Activated T-helper 1 cell treated with anti-CD3 and anti-CD28 coated beads, Interleukin-2, amount 50 U/mL, for 16 hours (primary cell): Measurements from ENCODE around the gene IPO9.
"Not testable (repeated sequence)": the region's sequence is repeated elsewhere in the genome, so short reads cannot be mapped to it uniquely, and the experiment has no call there.

Source experiments
- DNase-seq, 2 donors: peaks; one replicate each; pipeline ENCODE4 v3.0.0-alpha.2; 2020; ENCODE audit warnings: low read depth in 1 of 2, low spot score in 1 of 2

Gene IPO9

DNA sequence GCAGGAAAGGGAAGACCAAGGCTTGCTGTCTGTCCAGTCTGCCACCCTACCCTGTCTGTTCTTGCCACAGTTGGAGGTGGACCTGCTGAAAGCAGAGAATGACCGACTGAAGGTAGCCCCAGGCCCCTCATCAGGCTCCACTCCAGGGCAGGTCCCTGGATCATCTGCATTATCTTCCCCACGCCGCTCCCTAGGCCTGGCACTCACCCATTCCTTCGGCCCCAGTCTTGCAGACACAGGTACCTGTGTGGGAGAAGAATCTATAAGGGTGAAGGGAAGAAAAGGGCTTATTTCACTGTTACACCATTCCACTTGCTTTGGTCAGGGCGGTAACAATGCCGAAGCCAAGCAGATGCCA, 20.3 kb upstream of the IPO9 start:
- no peak for DNase-seq

GRCh38 chr1:201809876-201810275, 19.1 kb upstream of the IPO9 start:
- DNase-seq: no peak

DNA sequence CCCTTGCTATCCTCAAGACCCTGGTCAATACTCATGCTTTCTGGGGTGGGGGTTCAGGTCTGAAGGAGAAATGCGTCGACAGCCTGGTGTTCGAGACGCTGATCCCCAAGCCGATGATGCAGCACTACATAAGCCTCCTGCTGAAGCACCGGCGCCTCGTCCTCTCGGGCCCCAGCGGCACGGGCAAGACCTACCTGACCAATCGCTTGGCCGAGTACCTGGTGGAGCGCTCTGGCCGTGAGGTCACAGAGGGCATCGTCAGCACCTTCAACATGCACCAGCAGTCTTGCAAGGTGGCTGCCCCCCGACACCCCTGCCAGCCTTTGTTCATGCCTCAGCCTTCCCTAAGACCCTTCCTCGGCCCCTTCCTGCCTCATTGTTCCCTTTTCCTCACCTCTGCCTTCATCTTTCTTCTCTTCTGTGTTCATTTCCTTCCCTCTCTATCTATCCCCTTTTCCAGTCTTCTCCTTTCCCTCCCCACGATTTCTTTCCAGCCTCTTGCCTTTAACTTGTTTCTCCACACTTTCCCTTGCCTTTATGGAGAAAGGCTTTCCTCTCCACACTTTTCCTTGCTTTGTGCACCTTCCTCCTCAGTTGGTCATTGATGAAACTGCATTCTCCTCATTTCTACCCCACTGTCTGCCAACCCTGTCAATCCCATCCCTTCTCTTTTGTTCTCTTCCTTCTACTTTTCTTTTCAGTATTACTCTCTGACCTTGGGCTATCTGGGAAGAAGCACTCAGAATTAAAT, 18.3 kb upstream of the IPO9 start:
- DNase-seq: no peak

- no peak for DNase-seq
Measured at GRCh38 chr1:201813226-201813625, 15.7 kb upstream of the IPO9 start.

DNA sequence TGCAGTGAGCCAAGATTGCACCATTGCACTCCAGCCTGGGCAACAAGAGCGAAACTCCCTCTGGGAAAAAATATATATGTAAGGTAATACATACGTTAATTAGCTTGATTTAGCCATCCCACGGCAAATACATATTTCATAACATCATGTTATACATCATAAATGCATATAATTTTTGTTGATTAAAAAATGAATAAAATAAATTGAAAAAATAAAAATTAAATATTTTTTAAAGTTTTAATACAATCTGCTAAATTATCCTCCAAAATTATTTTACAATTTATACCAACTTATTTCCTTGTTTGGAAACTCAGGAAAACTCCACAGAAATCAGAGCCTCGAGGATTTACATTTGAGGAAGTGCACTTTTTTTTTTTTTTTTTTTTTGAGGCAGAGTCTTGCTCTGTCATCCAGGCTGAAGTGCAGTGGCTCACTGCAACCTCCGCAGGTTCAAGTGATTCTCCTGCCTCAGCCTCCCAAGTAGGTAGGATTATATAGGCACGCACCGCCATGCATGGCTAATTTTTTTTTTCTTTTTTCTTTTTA, 12.6 kb upstream of the IPO9 start:
- no peak for DNase-seq

DNA sequence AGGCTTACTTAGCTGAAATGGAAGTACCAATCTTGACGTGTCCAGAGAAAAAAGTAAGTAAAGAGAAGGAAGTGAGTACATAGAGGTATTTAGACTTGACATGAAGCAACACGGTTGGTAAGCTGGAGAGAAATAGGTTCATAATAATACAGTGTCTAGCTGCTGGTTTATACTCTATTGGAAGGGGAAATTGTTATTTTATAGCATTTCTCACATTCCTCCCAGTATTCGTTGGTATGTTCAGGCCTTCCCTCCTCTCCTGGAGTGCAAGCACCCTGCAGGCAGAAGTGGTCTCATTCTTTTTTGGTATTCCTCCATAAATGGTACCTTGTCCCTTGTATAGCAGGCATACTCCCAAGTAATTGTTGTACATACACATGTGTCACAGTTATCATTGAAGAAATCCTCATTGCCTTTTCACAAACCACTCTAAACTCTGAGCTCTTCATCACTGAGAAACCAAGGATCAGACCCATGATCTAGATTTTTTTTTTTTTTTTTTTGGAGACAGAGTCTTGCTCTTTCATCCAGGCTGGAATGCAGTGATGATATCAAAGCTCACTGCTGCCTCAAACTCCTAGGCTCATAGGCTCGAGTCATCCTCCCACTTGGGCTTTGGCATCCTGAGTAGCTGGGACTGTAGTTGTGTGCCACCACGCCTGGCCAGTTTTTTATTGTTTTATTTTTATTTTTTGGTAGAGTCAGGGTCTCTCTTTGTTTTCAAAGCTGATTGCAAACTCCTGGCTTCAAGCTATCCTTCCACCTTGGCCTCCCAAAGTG, 9.8 kb upstream of the IPO9 start:
- DNase-seq: no peak

DNA sequence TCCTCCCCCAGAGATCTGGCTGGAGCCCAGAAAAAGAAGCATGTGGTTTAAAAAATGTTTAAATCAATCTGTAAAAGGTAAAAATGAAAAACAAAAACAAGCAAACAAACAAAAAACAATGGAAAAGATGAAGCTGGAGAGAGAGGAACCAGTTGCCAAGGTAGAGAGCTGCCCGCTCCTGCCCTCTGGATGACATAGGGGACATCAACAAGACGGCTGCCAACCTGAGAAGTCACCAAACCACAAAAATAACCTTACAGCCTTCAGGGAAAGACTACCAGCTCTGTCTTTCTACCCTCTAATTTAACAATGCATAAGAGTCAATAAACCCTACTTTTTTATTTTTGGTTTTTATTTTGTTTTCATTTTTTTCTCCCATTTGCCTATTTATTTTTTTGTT, 8.5 kb upstream of the IPO9 start:
- no peak for DNase-seq

DNA sequence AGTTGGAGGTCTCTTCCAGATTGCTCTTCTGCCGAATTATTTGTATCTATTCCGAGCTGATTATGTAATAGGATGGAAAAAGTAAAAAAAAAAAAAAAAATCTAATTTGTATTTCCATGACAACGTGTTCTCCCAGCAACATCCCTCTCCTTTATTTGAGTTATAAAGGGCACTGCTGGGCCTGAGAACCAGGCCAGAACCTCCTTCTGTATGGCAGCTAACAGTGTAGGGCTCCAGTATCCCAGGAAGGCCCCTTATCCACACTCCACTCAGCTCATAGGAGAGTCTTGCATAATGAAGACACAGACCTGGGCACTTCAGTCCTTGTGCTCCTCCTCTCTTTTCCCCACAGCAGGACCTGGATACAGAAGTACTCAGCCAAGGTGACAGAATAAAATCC, 3.7 kb upstream of the IPO9 start:
- no peak for DNase-seq

DNA sequence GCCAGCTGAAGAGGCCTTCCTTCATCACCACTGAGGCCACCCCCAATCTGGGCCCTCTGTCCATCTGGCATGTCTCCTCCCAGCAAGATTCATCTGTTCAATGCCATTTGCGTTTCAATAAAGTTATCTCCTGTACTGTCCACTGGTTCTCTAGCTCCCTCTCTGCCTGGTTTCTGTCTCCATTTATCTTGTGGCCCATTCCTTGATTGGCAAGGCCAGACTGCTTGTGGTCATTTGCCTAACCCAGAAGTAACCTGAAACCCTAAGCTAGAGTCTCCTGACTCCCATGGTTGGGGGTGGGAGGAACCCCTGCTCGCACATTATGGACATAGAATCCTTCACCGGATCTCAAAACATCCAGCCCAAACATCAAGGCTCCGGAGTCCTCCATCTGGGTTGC, 2.1 kb upstream of the IPO9 start:
- DNase-seq: no peak

GRCh38 chr1:201827321-201828216, 1.4 kb upstream of the IPO9 start:
- no peak for DNase-seq

DNA sequence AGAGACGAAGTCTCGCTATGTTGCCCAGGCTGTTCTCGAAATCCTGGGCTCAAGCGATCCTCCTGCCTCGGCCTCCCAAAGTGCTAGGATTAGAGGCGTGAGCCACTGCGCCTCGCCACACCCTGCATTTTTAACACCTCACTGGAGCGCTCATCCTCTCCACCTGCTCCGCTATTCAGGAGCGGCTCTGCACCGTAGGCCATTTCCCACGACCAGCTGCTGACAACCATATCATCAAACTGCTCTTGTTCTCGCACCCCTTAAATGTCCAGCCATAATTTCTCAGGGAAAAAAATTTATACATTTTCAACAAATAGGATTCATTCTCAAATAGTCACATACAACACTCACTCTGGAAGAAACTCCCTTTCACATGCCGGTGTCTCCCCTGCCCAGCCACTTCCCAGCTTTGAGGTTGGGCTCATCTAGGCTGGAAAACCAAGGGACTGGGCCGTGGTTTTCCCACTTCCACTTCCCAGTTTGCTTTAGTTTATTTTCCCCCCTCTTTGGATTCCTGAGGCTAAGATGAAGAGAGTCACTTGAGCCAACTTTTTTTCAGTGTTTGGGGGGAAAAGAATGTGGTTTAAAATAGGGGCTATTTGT, 639 bp upstream of the IPO9 start:
- no peak for DNase-seq

DNA sequence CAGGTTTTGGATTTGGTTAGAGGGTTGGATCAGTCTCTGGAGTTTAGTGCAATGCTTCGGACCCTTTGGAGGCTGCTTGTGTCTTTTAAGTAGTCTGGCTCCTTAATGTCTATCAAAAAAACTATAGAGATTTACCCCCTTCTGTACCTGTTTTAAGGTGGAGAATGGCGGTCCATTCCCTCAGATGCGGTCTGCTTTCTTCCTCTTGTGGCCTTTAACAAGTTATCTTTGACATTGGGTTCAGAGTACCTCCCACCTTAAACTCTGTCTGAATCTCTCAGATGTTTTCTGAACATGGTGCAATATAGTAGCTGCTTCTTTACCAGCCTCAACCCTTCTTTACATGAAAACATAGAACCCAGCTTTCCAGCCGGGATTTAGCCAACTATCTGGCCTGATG, 2.4 kb downstream of the IPO9 start:
- DNase-seq: no peak

GRCh38 chr1:201834621-201835020, 5.7 kb downstream of the IPO9 start:
- no peak for DNase-seq

DNA sequence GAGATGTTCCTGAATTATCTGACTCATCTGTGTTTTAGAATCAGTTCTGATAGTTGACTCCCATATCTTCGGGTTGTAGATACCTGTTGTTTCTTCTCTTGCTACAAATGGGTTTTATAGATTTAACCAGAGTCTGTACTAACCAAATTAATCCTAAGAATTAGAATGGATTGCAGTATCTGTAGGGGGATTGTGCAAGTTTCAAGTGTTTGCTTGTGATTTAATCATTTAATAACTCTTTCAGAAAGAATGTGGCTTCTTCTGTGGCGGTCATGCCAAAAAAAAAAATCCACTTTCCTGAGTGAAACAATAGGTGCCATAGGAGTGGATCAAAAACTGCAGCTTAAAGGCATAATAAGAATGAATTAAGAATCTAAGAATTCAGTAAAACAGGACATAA, 9.4 kb downstream of the IPO9 start:
- DNase-seq: no peak

GRCh38 chr1:201839089-201839488, 10.1 kb downstream of the IPO9 start:
- not testable (repeated sequence) for DNase-seq

GRCh38 chr1:201840055-201840454, 11.1 kb downstream of the IPO9 start:
- DNase-seq: no peak

DNA sequence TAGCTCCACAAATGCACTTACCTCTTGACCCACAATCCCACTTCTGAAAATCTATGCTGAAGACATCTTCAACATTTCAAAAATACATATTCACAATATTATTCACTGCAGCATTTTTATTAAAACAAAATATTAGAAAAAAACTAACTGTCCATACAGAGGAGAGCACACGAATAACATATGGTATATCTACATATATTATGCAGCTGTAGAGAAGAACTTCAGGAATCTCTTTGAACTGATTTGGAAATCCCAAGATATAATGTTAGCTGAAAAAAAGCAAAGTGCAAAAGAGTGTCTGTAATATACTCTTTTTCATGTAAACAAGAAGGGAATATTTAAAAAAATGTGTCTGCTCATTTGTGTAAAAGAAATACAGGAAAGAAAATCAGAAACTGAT, 11.5 kb downstream of the IPO9 start:
- DNase-seq: no peak

DNA sequence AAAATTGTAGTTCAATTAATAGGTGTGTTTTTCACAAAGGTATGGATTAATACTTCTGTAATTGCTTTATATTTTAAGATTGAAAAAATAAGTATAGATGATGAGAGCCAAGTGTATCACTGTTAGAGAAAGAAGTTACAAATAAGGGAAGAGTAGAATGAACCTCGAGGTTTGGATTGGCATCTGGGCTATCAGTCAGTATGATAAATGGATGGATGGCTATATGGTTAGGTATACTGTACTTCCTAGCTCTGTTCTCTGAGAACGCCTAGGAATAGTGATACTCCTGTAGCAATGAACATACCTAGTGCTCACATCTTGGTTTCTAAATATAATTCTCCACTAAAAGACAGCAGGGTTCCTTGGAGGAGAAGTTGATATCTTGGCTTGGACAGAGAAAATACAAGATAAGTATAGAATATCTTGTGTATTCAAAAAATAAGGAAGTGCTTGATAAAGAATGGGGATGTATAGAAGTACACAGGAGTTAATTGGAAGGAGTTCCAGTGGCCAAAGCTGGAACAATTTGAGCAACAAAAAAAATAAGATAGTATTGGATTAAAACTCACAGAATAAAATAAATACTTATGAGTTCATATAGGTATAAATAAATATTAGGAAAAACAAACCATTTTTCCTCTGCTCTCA, 12.4 kb downstream of the IPO9 start:
- no peak for DNase-seq

GRCh38 chr1:201842472-201843027, 13.6 kb downstream of the IPO9 start:
- DNase-seq: no peak

- DNase-seq: no peak
Measured at GRCh38 chr1:201845331-201846083, 16.6 kb downstream of the IPO9 start.
